H1 (cell line): ENCODE results near the gene LITAF. TPM values are rescaled to one million over a fixed set of nuclear protein-coding genes. Genes with fewer than 3 reads are reported as not detected.

Source experiments
- BCL11A ChIP-seq, 2 experiments: IDR thresholded peaks; one replicate each; pipeline ENCODE4 v1.6.1; 2011; ENCODE audit warnings: low read depth in 2 of 2, low read length in 2 of 2, mild to moderate bottlenecking in 2 of 2
- polyA plus RNA-seq, 7 experiments: library from polyadenylated mRNA; depleted of rRNA in 3 of 7; stranded (reverse) in 5 of 7; unstranded in 2 of 7; fragments of >200 nt in 5 of 7; fragments of 200-250 nt in 2 of 7; gene quantifications; 1 replicate in 5 of 7; 2 replicates in 1 of 7; 4 replicates in 1 of 7; pipeline versions ENCODE4 v1.2.1 to v1.2.3, GENCODE V29; 2011 to 2013; ENCODE audit warnings: missing spikeins in 2 of 7, mixed read lengths in 2 of 7
- total RNA-seq: library from RNA; stranded (reverse); fragmentation: NEBNext Ultra II Directional; extraction: Animal tissue kit (Norgen Biotek cat#: 25700); gene quantifications from 2 replicates; pipeline ENCODE4 v1.2.1, GENCODE V29; 2021
- TF ChIP-seq, protein P1 (sequence below), 3 experiments: IDR thresholded peaks; 1 replicate in 2 of 3; 2 replicates in 1 of 3; pipeline versions ENCODE4 v1.5.1 to v1.6.1; 2011; ENCODE audit warnings: low read length in 3 of 3, mild to moderate bottlenecking in 3 of 3, inconsistent platforms in 2 of 3, low read depth in 1 of 3, moderate library complexity in 1 of 3; ENCODE audit not compliant: insufficient read depth in 1 of 3; ENCODE audit errors: control extremely low read depth in 1 of 3

Gene LITAF
- total and polyA plus RNA-seq, 2 of the 8 experiments (the other 6 are each of a cell fraction or from before 2014, with no cell fraction given): 165 to 205 TPM

DNA sequence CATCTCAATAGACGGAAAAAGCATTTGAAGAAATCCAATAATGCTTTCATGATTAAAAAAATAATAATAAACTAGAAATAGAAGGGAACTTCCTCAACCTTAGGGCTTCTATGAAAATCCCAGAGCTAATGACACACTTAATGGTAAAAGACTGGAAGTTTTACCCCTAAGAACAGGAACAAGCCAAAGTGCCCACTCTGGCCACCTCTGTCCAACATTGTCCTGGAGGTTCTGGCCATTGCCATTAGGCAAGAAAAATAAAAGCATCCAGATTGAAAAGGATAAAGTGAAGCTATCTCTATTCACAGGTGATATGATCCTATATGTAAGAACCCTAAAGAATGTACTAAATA lies 2.5 kb upstream of the LITAF start (continued):
- TF ChIP-seq BCL11A (IDR thresholded peaks at IDR 0.05; ENCODE audit: low read depth in 2 of 2, low read length in 2 of 2): no peak
- TF ChIP-seq, protein P1, sequence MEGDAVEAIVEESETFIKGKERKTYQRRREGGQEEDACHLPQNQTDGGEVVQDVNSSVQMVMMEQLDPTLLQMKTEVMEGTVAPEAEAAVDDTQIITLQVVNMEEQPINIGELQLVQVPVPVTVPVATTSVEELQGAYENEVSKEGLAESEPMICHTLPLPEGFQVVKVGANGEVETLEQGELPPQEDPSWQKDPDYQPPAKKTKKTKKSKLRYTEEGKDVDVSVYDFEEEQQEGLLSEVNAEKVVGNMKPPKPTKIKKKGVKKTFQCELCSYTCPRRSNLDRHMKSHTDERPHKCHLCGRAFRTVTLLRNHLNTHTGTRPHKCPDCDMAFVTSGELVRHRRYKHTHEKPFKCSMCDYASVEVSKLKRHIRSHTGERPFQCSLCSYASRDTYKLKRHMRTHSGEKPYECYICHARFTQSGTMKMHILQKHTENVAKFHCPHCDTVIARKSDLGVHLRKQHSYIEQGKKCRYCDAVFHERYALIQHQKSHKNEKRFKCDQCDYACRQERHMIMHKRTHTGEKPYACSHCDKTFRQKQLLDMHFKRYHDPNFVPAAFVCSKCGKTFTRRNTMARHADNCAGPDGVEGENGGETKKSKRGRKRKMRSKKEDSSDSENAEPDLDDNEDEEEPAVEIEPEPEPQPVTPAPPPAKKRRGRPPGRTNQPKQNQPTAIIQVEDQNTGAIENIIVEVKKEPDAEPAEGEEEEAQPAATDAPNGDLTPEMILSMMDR (IDR thresholded peaks at IDR 0.05; ENCODE audit: control extremely low read depth in 1 of 3, insufficient read depth in 1 of 3, low read depth in 1 of 3, low read length in 3 of 3): no peak
- TF ChIP-seq, all 59 proteins: peak for 0
